ENCODE results near the gene PHF5A.

The PHF5A gene

DNA sequence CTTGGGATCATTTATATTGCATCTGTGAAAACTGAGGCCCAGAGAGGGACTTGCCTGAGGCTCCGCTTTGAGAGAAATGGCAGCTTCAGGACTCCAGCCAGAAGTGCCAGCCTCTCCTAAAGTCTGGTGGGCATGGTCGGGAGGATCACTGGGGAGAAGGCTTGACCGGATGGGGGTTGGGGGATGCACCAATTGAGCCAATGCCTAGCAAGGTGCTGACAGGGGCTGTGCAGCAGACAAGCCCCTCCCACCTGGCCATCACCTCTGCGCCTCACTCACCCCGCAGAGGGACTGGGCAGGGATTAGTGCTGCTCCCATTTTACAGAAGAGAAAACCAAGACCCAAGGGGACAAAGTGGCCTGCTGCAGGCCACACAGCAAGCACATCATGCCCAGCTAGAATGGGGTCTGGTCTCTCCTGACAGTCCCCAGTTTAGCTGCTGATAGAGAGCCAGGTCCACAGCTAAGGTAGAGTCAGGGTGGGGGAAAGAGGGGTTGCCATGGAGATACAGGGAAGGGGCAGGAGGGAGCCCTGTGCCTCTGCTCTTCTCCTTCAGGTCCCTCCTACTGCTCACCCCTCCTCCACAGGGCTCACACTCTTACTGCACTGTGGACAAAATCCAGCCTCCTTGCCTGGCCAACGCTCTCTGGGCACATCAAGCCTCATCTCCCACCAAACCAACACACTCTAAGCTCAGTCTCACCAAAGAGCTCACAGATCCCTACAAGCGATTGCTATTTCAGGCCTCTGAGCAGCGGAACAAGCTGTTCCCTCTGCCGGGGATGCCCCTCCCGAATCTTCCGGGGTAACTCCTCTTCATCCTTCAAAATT is 57.3 kb downstream of the PHF5A start:
- no peak for DNase-seq

GRCh38 chr22:41410311-41410751 is 58.2 kb downstream of the PHF5A start:
- no peak for DNase-seq
